ENCODE measurements around the gene HSFX2. TPM values are rescaled to one million over a fixed set of nuclear protein-coding genes. Genes with fewer than 3 reads are reported as not detected.
"Not testable (repeated sequence)": the region's sequence is repeated elsewhere in the genome, so short reads cannot be mapped to it uniquely, and the experiment has no call there.

Gene HSFX2
- total RNA-seq, 3 donors from 2014 or later, result 0.36 to 1.1 TPM; not detected in 1

DNA sequence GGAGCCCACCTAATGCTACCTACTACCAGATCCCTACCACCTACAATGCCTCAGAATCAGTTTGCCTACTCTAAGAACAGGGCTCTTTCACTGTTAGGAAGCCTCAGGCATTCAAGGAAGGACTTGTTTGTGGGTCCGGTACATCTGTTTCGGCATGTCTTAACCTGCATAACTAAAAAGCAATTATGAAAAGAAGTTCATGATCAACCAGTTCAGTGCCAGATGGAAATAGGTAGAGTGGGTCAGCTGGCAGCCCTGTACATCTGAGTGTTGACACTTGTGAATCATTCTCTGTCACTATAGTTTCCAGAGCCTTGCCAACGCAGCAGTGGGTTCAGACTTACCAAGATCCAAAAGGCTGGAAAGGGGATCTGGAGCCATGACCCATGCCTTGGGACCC, 33.2 kb upstream of the HSFX2 start:
- ATAC-seq (no peak), DNase-seq (no peak)
- TF ChIP-seq, protein P1, sequence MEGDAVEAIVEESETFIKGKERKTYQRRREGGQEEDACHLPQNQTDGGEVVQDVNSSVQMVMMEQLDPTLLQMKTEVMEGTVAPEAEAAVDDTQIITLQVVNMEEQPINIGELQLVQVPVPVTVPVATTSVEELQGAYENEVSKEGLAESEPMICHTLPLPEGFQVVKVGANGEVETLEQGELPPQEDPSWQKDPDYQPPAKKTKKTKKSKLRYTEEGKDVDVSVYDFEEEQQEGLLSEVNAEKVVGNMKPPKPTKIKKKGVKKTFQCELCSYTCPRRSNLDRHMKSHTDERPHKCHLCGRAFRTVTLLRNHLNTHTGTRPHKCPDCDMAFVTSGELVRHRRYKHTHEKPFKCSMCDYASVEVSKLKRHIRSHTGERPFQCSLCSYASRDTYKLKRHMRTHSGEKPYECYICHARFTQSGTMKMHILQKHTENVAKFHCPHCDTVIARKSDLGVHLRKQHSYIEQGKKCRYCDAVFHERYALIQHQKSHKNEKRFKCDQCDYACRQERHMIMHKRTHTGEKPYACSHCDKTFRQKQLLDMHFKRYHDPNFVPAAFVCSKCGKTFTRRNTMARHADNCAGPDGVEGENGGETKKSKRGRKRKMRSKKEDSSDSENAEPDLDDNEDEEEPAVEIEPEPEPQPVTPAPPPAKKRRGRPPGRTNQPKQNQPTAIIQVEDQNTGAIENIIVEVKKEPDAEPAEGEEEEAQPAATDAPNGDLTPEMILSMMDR (IDR thresholded peaks at IDR 0.05), result no peak
- Histone ChIP-seq H3K4me1 (ENCODE audit: low read depth) (no peaks in the 10 kb centered on the region), H3K9me3 (no peaks in the 10 kb centered on the region), H3K36me3 (ENCODE audit: low read depth) (no peaks in the 10 kb centered on the region), H3K4me3 (no peak overlapping the region)
- intact Hi-C loops (cut with DNase I, micrococcal nuclease), result no loop called here

- H3K9me3 ChIP-seq; H3K4me3 ChIP-seq; intact Hi-C loops (cut with DNase I, micrococcal nuclease); DNase-seq; H3K4me1 ChIP-seq (ENCODE audit: low read depth); H3K36me3 ChIP-seq (ENCODE audit: low read depth); ATAC-seq: not testable (repeated sequence)
These were observed 31.7 kb upstream of the HSFX2 start for GRCh38 chrX:149626829-149627228.

- H3K9me3 ChIP-seq; ATAC-seq; H3K36me3 ChIP-seq (ENCODE audit: low read depth); H3K4me3 ChIP-seq; H3K4me1 ChIP-seq (ENCODE audit: low read depth); intact Hi-C loops (cut with DNase I, micrococcal nuclease); DNase-seq: not testable (repeated sequence)
These were observed 24.5 kb upstream of the HSFX2 start for GRCh38 chrX:149619662-149620061.

GRCh38 chrX:149618871-149619270, 23.8 kb upstream of the HSFX2 start:
- Histone ChIP-seq H3K4me1 (ENCODE audit: low read depth) (no peaks in the 10 kb centered on the region), H3K36me3 (ENCODE audit: low read depth) (no peaks in the 10 kb centered on the region), H3K4me3 (no peak overlapping the region), H3K9me3 (no peaks in the 10 kb centered on the region)
- intact Hi-C loops (cut with DNase I, micrococcal nuclease), result no loop called here
- no peak for DNase-seq
- ATAC-seq, result no peak
- TF ChIP-seq, protein P1 (IDR thresholded peaks at IDR 0.05), result no peak

GRCh38 chrX:149611623-149612175, 16.6 kb upstream of the HSFX2 start:
- H3K9me3 ChIP-seq, result no peaks in the 10 kb centered on the region
- ATAC-seq (peak; percentile 61), DNase-seq (no peak)
- TF ChIP-seq, protein P1 (IDR thresholded peaks at IDR 0.05), result no peak
- no peaks in the 10 kb centered on the region for H3K36me3 ChIP-seq (ENCODE audit: low read depth)
- no peak overlapping the region for H3K4me3 ChIP-seq
- no peaks in the 10 kb centered on the region for H3K4me1 ChIP-seq (ENCODE audit: low read depth)
- intact Hi-C loops (cut with DNase I, micrococcal nuclease), result no loop called here

DNA sequence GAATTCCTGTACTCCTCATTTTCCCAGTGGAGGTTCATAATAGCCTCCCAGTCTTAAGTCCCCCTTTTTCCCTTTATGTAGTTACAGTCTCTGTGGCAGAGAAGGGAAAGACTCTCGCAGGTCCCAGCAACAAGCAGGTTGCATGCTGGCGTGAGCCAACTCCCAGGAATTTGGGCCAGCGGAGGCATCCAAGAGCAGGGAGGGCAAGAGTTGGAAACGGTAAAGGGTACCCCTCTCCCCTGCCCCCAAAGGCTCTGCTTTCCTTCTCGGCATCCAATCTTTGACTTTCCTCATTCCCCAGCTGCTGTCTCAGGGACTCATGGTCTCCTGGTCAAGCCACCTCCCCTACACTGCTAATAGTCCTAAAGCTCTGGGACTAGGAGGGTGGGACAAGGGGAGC, 15.4 kb upstream of the HSFX2 start:
- Histone ChIP-seq H3K9me3 (no peaks in the 10 kb centered on the region), H3K4me3 (no peak overlapping the region), H3K4me1 (ENCODE audit: low read depth) (no peaks in the 10 kb centered on the region), H3K36me3 (ENCODE audit: low read depth) (no peaks in the 10 kb centered on the region)
- intact Hi-C loops (cut with DNase I, micrococcal nuclease), result no loop called here
- TF ChIP-seq, protein P1 (IDR thresholded peaks at IDR 0.05), result no peak
- no peak for ATAC-seq
- no peak for DNase-seq

DNA sequence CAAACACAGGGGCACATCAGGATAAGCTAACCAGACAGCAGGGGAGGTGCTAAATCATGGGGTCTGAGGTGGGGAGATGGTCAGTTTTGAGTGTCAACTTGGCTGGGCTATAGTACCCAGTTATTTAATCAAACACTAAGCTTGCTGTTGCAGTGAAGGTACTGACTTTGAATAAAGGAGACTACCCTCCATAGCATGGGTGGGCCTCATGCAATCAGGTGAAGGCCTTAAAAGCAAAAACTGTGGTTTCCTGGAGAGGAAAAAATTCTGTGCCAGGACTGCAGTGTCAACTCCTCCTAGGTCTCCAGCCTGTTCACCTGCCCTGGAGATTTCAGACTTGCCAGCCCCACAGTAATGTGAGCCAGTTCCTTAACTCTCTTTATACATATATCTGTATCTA, 12.6 kb upstream of the HSFX2 start:
- TF ChIP-seq, protein P1 (IDR thresholded peaks at IDR 0.05), result no peak
- H3K4me3 ChIP-seq, result no peak overlapping the region
- no peaks in the 10 kb centered on the region for H3K36me3 ChIP-seq (ENCODE audit: low read depth)
- no peaks in the 10 kb centered on the region for H3K4me1 ChIP-seq (ENCODE audit: low read depth)
- intact Hi-C loops (cut with DNase I, micrococcal nuclease), result no loop called here
- ATAC-seq (no peak), DNase-seq (no peak)
- H3K9me3 ChIP-seq, result no peaks in the 10 kb centered on the region

- ATAC-seq; DNase-seq; H3K4me3 ChIP-seq; H3K9me3 ChIP-seq; intact Hi-C loops (cut with DNase I, micrococcal nuclease); H3K4me1 ChIP-seq (ENCODE audit: low read depth); H3K36me3 ChIP-seq (ENCODE audit: low read depth): not testable (repeated sequence)
These were observed 10.3 kb upstream of the HSFX2 start for GRCh38 chrX:149605248-149605885.

GRCh38 chrX:149598603-149599002, 3.5 kb upstream of the HSFX2 start:
- H3K4me1 ChIP-seq (ENCODE audit: low read depth); H3K4me3 ChIP-seq; H3K9me3 ChIP-seq; DNase-seq; ATAC-seq; H3K36me3 ChIP-seq (ENCODE audit: low read depth); intact Hi-C loops (cut with DNase I, micrococcal nuclease): not testable (repeated sequence)

Data from mucosa of descending colon (tissue), 3 donors.